ENCODE data around the gene FAM193A.
A peak's percentile ranks its signal among the peaks of the same experiment; 100 is the strongest.

Gene FAM193A

GRCh38 chr4:2560167-2560566 lies 23.7 kb downstream of the FAM193A start:
- TF ChIP-seq CTCF (IDR thresholded peaks at IDR 0.05; ENCODE audit: insufficient read depth, low read length, poor library complexity, severe bottlenecking), result no peak
- DNase-seq (ENCODE audit: extremely low read depth, insufficient read length), result no peak
- Histone ChIP-seq H3K27me3 (replicated peaks; ENCODE audit: control insufficient read depth, insufficient read depth, low read length) (no peaks in the 10 kb centered on the region), H3K4me3 (replicated peaks; ENCODE audit: low read depth, low read length) (no peak overlapping the region), H3K36me3 (ENCODE audit: control insufficient read depth, insufficient read depth, low read length) (peaks cover 4% of the 10 kb centered on the region)

GRCh38 chr4:2565533-2565932 lies 29.1 kb downstream of the FAM193A start:
- no peak for DNase-seq (ENCODE audit: extremely low read depth, insufficient read length)
- TF ChIP-seq CTCF (IDR thresholded peaks at IDR 0.05; ENCODE audit: insufficient read depth, low read length, poor library complexity, severe bottlenecking), result no peak
- Histone ChIP-seq H3K27me3 (replicated peaks; ENCODE audit: control insufficient read depth, insufficient read depth, low read length) (no peaks in the 10 kb centered on the region), H3K36me3 (ENCODE audit: control insufficient read depth, insufficient read depth, low read length) (peaks cover 5% of the 10 kb centered on the region), H3K4me3 (replicated peaks; ENCODE audit: low read depth, low read length) (no peak overlapping the region)

GRCh38 chr4:2570036-2570435 lies 33.6 kb downstream of the FAM193A start:
- no peak for DNase-seq (ENCODE audit: extremely low read depth, insufficient read length)

GRCh38 chr4:2570551-2571222 lies 34.2 kb downstream of the FAM193A start:
- DNase-seq (ENCODE audit: extremely low read depth, insufficient read length), result peak; percentile 23
- Histone ChIP-seq H3K27me3 (replicated peaks; ENCODE audit: control insufficient read depth, insufficient read depth, low read length) (no peaks in the 10 kb centered on the region), H3K4me3 (replicated peaks; ENCODE audit: low read depth, low read length) (no peak overlapping the region), H3K36me3 (ENCODE audit: control insufficient read depth, insufficient read depth, low read length) (peaks cover 4% of the 10 kb centered on the region; the same call in 1 of the 2 replicates)
- no peak for TF ChIP-seq CTCF (IDR thresholded peaks at IDR 0.05; ENCODE audit: insufficient read depth, low read length, poor library complexity, severe bottlenecking)

More at GRCh38 chr4:2570036-2570435, 33.6 kb downstream of the FAM193A start:
- TF ChIP-seq CTCF (IDR thresholded peaks at IDR 0.05; ENCODE audit: insufficient read depth, low read length, poor library complexity, severe bottlenecking), result no peak
- Histone ChIP-seq H3K27me3 (replicated peaks; ENCODE audit: control insufficient read depth, insufficient read depth, low read length) (no peaks in the 10 kb centered on the region), H3K36me3 (ENCODE audit: control insufficient read depth, insufficient read depth, low read length) (peaks cover 4% of the 10 kb centered on the region; the same call in 1 of the 2 replicates), H3K4me3 (replicated peaks; ENCODE audit: low read depth, low read length) (no peak overlapping the region)

- H3K27me3 ChIP-seq (replicated peaks; ENCODE audit: control insufficient read depth, insufficient read depth, low read length), result no peaks in the 10 kb centered on the region
- DNase-seq (ENCODE audit: extremely low read depth, insufficient read length), result no peak
- H3K36me3 ChIP-seq (ENCODE audit: control insufficient read depth, insufficient read depth, low read length), result peaks cover 4% of the 10 kb centered on the region
- H3K4me3 ChIP-seq (replicated peaks; ENCODE audit: low read depth, low read length), result no peak overlapping the region
- TF ChIP-seq CTCF (IDR thresholded peaks at IDR 0.05; ENCODE audit: insufficient read depth, low read length, poor library complexity, severe bottlenecking), result no peak
Observed at GRCh38 chr4:2572076-2572475, 35.6 kb downstream of the FAM193A start.
